Lung (tissue), 16 donors: Measurements from ENCODE around the gene OMP. TPM values are rescaled to one million over a fixed set of nuclear protein-coding genes. Genes with fewer than 3 reads are reported as not detected.

Experiments used
- ATAC-seq: fragments of 200-7000 bp; cut with Tn5 transposase; one replicate; pipeline ENCODE4 v1.9.1; 2020; ENCODE audit warnings: moderate number of reproducible peaks; ENCODE audit not compliant: insufficient read depth, low FRiP score
- DNase-seq, 3 donors: peaks; one replicate each; pipeline ENCODE4 v3.0.0-alpha.2; 2013 to 2017
- H3K27ac ChIP-seq, 2 donors: one replicate each; pipeline ENCODE4 v1.5.1; 2013; ENCODE audit warnings: mild to moderate bottlenecking in 2 of 2, moderate library complexity in 2 of 2, control low read depth in 1 of 2, inconsistent platforms in 1 of 2, low read depth in 1 of 2, low read length in 1 of 2
- H3K27me3 ChIP-seq, 3 donors: one replicate each; pipeline ENCODE4 v1.5.1; 2013; ENCODE audit warnings: low read length in 2 of 3; ENCODE audit not compliant: control insufficient read depth in 3 of 3, insufficient read depth in 3 of 3
- H3K36me3 ChIP-seq, 4 donors: one replicate each; pipeline ENCODE4 v1.5.1; 2013; ENCODE audit warnings: low read length in 4 of 4, mild to moderate bottlenecking in 1 of 4, moderate library complexity in 1 of 4; ENCODE audit not compliant: control insufficient read depth in 4 of 4, insufficient read depth in 4 of 4
- H3K4me1 ChIP-seq, 5 donors: one replicate each; pipeline ENCODE4 v1.5.1; 2013; ENCODE audit warnings: low read length in 5 of 5, mild to moderate bottlenecking in 2 of 5, moderate library complexity in 1 of 5; ENCODE audit not compliant: control insufficient read depth in 5 of 5, insufficient read depth in 5 of 5
- H3K4me3 ChIP-seq: one replicate; pipeline ENCODE4 v1.5.1; 2013; ENCODE audit warnings: mild to moderate bottlenecking, control low read depth, moderate library complexity
- H3K9ac ChIP-seq, 2 donors: one replicate each; pipeline ENCODE4 v1.5.1; 2013; ENCODE audit warnings: low read length in 2 of 2, control low read depth in 1 of 2; ENCODE audit not compliant: insufficient read depth in 1 of 2
- H3K9me3 ChIP-seq, 4 donors: one replicate each; pipeline ENCODE4 v1.5.1; 2013; ENCODE audit warnings: low read length in 3 of 4, mild to moderate bottlenecking in 1 of 4, moderate library complexity in 1 of 4; ENCODE audit not compliant: control insufficient read depth in 4 of 4, insufficient read depth in 3 of 4
- WGBS, 2 donors: extraction: QIAGEN DNeasy Blood & Tissue Kit; methylation state at CpG; one replicate each; pipeline ENCODE4 v1.1.7; 2013; 5-methylcytosine and 5-hydroxymethylcytosine counted together
- long read RNA-seq, 5 donors: transcript quantifications; one replicate each; lab custom pipeline, GENCODE V29; 2026
- polyA plus RNA-seq, 2 donors: library from polyadenylated mRNA; stranded (reverse); fragments of 200-250 nt; gene quantifications; one replicate each; pipeline ENCODE4 v1.2.1, GENCODE V29; 2013
- total RNA-seq, 2 donors: library from RNA; depleted of rRNA in 1 of 2; stranded (reverse); fragments of >200 nt in 1 of 2; gene quantifications; one replicate each; pipeline ENCODE4 v1.2.1, GENCODE V29; 2014 to 2021
- TF ChIP-seq, protein P1 (sequence below): IDR thresholded peaks from 2 replicates; pipeline ENCODE4 v1.5.1; 2012; ENCODE audit warnings: mild to moderate bottlenecking; ENCODE audit errors: control extremely low read depth, extremely low read depth
- donor health status: control.
- donor health status: control.
- donor health status: Bipolar disorder and iron deficiency.
- donor health status: healthy.
- donor health status: DM: yes; HTN: yes; CAD: no.

Gene OMP
- total RNA-seq = under 1 TPM; 0.61 to 0.74 TPM
- polyA plus RNA-seq = under 1 TPM in 1 of 2 donors, not detected in 1; 0.37 TPM
- long read RNA-seq, donor 1 = 0 reads
- long read RNA-seq, donor 2 = 0 reads
- long read RNA-seq, donor 3 = 0 reads
- long read RNA-seq, donor 4 = 0 reads
- long read RNA-seq, donor 5 = 0 reads

- Histone ChIP-seq H3K9me3 (no peaks in the 10 kb centered on the region), H3K27ac (no peak within 1 kb of the TSS), H3K36me3 (peaks cover 0 to 4% (median 1%) of the 10 kb centered on the region in 4 donors), H3K4me3 (no peak within 1 kb of the TSS), H3K4me1 (peaks cover 0 to 4% (median under 1%) of the 10 kb centered on the region in 5 donors), H3K9ac (no peak within 1 kb of the TSS), H3K27me3 (no peaks in the 10 kb centered on the region)
- no peak for ATAC-seq
- DNase-seq = no peak
- WGBS, 2 donors = 92 to 94% methylated on average over 37 of the region's 37 CpGs
- TF ChIP-seq, protein P1, sequence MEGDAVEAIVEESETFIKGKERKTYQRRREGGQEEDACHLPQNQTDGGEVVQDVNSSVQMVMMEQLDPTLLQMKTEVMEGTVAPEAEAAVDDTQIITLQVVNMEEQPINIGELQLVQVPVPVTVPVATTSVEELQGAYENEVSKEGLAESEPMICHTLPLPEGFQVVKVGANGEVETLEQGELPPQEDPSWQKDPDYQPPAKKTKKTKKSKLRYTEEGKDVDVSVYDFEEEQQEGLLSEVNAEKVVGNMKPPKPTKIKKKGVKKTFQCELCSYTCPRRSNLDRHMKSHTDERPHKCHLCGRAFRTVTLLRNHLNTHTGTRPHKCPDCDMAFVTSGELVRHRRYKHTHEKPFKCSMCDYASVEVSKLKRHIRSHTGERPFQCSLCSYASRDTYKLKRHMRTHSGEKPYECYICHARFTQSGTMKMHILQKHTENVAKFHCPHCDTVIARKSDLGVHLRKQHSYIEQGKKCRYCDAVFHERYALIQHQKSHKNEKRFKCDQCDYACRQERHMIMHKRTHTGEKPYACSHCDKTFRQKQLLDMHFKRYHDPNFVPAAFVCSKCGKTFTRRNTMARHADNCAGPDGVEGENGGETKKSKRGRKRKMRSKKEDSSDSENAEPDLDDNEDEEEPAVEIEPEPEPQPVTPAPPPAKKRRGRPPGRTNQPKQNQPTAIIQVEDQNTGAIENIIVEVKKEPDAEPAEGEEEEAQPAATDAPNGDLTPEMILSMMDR = no peak
Observed at GRCh38 chr11:77102246-77103210, at the start of gene OMP. TSS of gene OMP (plus strand) at chr11:77102840. CDS start at chr11:77102840, 0 bp downstream.

DNA sequence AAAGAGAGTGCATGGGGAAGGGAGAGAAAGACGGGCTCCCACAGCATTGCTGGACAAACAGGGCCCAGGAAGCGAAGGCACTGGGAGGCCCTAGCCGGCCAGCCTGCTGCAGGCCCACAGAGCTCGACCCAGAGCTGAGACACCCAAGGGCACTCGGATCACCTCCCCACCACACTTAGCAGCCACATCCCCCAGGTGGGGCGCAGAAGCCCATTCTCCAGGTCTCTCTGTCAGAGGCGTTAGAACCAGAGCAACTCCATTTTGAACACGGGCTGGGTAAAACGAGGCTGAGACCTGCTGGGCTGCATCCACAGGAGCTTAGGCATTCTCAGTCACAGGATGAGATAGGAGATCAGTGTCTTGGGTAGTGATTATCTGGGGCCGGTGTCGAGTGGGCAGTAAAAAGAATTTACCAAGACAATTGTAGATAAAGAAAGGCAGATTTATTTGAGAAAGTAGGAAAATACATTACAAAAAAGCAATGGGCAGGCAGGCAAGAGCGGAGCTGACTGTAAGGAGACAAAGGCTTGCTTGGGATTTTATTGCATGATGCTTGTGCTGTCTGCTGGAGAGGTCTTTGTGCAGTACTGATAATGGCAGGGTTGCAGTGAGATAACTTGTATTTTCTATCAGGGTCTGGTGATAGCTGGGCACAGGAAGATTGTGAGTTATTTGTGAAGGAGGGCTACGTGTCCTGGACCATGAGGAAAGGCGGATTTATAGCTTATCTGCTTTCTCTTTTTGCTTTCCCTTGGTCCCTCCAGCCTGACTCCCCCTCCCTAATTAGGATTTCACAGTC, 49.2 kb upstream of the OMP start:
- Histone ChIP-seq H3K36me3 (no peaks in the 10 kb centered on the region), H3K9ac (no peak overlapping the region), H3K9me3 (peaks cover 0 to 13% (median 3%) of the 10 kb centered on the region in 4 donors), H3K4me1 (no peaks in the 10 kb centered on the region), H3K4me3 (no peak overlapping the region), H3K27ac (no peak overlapping the region), H3K27me3 (no peaks in the 10 kb centered on the region)
- WGBS, 2 donors = 90 to 93% methylated on average over 14 of the region's 14 CpGs
- TF ChIP-seq, protein P1 = no peak
- DNase-seq (no peak), ATAC-seq (no peak)

DNA sequence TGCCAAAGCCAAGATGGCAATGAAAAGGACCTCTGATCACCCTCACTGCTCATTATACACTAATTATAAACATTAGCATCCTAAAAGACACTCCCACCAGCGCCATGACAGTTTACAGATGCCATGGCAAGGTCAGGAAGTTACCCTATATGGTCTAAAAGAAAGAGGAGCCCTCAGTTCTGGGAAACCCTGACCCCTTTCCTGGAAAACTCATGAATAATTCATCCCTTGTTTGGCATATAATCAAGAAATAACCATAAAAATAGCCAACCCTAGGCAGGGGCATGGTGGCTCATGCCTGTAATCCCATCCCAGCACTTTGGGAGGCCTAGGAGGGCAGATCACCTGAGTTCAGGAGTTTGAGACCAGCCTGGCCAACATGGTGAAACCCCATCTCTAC, 48.6 kb upstream of the OMP start:
- peaks cover 0 to 13% (median 3%) of the 10 kb centered on the region in 4 donors for H3K9me3 ChIP-seq
- H3K4me1 ChIP-seq = no peaks in the 10 kb centered on the region
- H3K36me3 ChIP-seq = no peaks in the 10 kb centered on the region
- no peak overlapping the region for H3K27ac ChIP-seq
- 67 to 68% methylated on average over 1 of the region's 1 CpG for WGBS, 2 donors
- TF ChIP-seq, protein P1 = no peak
- H3K9ac ChIP-seq = no peak overlapping the region
- ATAC-seq = no peak
- DNase-seq = peak in 1 of 3 donors; percentile 6
- no peaks in the 10 kb centered on the region for H3K27me3 ChIP-seq
- H3K4me3 ChIP-seq = no peak overlapping the region
